Effector memory CD8-positive, alpha-beta T cell (primary cell): ENCODE results near the gene OAF.
"Not testable (repeated sequence)": the region's sequence is repeated elsewhere in the genome, so short reads cannot be mapped to it uniquely, and the experiment has no call there.

Experiments
- ATAC-seq: fragments of 150-1000 bp; cut with Tn5 transposase; replicated peaks from 2 replicates; pipeline ENCODE4 v1.10.0; 2021; ENCODE audit warnings: mild to moderate bottlenecking, moderate library complexity
- DNase-seq, 3 experiments: peaks; one replicate each; pipeline ENCODE4 v3.0.0; 2021
- H3K27ac Mint-ChIP-seq, 2 donors: one replicate each; pipeline ENCODE4 v1.8.0; 2022; ENCODE audit warnings: mild to moderate bottlenecking in 2 of 2, mixed read lengths in 2 of 2, moderate library complexity in 2 of 2
- H3K27me3 Mint-ChIP-seq, 2 donors: one replicate each; pipeline ENCODE4 v1.8.0; 2022; ENCODE audit warnings: mixed read lengths in 2 of 2
- H3K36me3 Mint-ChIP-seq: one replicate; pipeline ENCODE4 v1.8.0; 2022; ENCODE audit warnings: mild to moderate bottlenecking, moderate library complexity, mixed read lengths; ENCODE audit not compliant: insufficient read depth
- H3K4me1 Mint-ChIP-seq, 2 donors: one replicate each; pipeline ENCODE4 v1.8.0; 2022; ENCODE audit warnings: low read depth in 2 of 2, mixed read lengths in 2 of 2
- H3K4me3 Mint-ChIP-seq, 2 donors: one replicate each; pipeline ENCODE4 v1.8.0; 2022; ENCODE audit warnings: mild to moderate bottlenecking in 2 of 2, mixed read lengths in 2 of 2, moderate library complexity in 2 of 2
- H3K9me3 Mint-ChIP-seq, 2 donors: one replicate each; pipeline ENCODE4 v1.8.0; 2022; ENCODE audit warnings: mixed read lengths in 2 of 2

The OAF gene

DNA sequence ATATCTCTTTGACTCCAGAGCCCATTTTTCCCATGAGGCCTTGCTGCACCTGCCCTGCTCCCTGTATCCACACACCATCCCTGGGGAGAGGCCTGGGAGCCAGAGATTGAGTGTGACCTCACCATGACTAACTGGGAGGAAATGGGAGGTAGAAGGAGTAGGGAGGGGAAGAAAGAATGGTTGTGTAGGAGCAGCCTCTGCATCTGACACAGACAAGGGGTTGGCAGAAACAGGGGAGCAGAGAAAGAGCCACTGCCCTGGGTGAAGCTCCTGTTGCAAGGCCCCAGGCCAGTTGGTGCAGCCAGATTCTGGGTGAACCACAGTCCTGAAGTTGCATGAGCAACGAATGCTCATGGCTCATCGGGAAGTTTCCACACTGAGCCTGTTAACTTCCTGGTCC lies 61.5 kb downstream of the OAF start:
- no peaks in the 10 kb centered on the region for H3K9me3 Mint-ChIP-seq
- peaks cover 0 to 1% of the 10 kb centered on the region in 2 donors for H3K4me1 Mint-ChIP-seq
- DNase-seq (no peak), ATAC-seq (no peak)
- H3K36me3 Mint-ChIP-seq, result peaks cover 3% of the 10 kb centered on the region
- H3K4me3 Mint-ChIP-seq, result no peak overlapping the region
- no peak overlapping the region for H3K27ac Mint-ChIP-seq
- H3K27me3 Mint-ChIP-seq, result peaks cover 37 to 44% of the 10 kb centered on the region in 2 donors

DNA sequence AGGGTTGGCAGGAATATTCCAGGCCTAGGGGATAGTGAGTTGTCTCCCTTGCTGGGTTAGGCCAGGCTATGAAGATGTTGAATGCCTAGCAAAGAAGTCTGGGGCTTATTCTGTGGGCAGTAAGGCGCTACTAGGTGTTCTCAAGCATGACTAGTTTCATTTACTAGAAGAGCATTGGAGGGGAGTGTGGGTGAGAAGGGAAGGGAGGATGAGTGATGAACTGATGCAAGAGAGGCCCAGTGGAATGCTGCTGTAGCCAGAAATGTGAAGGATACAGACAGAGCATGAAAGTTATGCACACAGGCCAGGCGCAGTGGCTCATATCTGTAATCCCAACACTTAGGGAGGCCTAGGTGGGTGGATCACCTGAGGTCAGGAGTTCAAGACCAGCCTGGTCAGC lies 62.6 kb downstream of the OAF start:
- Mint-ChIP-seq H3K27me3 (peaks cover 32 to 39% of the 10 kb centered on the region in 2 donors), H3K9me3 (no peaks in the 10 kb centered on the region), H3K36me3 (peaks cover 3% of the 10 kb centered on the region), H3K4me3 (no peak overlapping the region), H3K4me1 (peaks cover 0 to 1% of the 10 kb centered on the region in 2 donors), H3K27ac (no peak overlapping the region)
- DNase-seq, result no peak
- no peak for ATAC-seq

DNA sequence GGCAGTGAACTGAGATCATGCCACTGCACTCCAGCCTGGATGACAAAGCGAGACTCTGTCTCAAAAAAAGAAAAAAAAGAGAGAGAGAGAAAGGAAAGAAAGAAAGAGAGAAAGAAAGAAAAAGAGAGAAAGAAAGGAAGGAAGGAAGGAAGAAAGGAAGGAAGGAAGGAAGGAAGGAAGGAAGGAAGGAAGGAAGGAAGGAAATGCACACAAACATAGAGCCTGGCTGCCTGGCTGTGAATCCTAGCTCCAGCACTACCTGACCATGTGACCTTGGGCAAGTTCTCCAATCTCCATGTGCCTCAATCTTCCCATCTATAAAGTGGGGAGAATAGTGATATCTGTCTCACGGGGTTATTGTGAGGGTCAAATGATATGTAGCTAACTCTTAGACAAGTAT lies 63.1 kb downstream of the OAF start:
- DNase-seq, H3K4me1 Mint-ChIP-seq, H3K4me3 Mint-ChIP-seq, H3K27ac Mint-ChIP-seq, ATAC-seq, H3K9me3 Mint-ChIP-seq, H3K36me3 Mint-ChIP-seq: not testable (repeated sequence)
- peaks cover 32 to 39% of the 10 kb centered on the region in 2 donors for H3K27me3 Mint-ChIP-seq

DNA sequence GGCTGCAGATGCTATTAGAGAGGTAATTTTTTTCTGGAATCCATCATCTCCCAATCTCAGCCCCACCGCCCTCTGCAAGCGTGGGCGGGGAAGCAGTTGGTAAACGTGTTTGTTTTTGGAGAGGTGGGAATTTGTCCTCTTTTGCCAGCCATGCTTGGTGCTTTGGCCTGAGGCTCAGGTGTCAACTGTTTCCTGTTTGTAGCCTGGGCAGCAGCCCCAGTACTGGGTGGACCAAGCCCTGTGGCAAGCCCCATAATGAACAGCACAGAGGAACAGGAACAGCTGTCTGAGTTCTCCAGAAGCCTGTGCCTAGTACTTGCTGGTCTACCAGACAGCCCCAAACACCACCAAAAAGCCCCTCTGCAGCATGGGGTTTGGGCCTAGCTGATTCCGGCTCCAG lies 68.7 kb downstream of the OAF start:
- peaks cover 8 to 25% of the 10 kb centered on the region in 2 donors for H3K27me3 Mint-ChIP-seq
- H3K9me3 Mint-ChIP-seq, result no peaks in the 10 kb centered on the region
- H3K4me3 Mint-ChIP-seq, result no peak overlapping the region
- peaks cover 0 to 2% of the 10 kb centered on the region in 2 donors for H3K4me1 Mint-ChIP-seq
- H3K27ac Mint-ChIP-seq, result no peak overlapping the region
- no peak for ATAC-seq
- DNase-seq, result no peak
- H3K36me3 Mint-ChIP-seq, result peaks cover 3% of the 10 kb centered on the region
